ACHN (cell line): ENCODE results near the gene ZNF410.
"Not testable (repeated sequence)": the region's sequence is repeated elsewhere in the genome, so short reads cannot be mapped to it uniquely, and the experiment has no call there.

ENCODE experiments used
- DNase-seq: peaks from one replicate; pipeline ENCODE4 v3.0.0-alpha.2; 2015
- in situ Hi-C: cut with HindIII; loops from 2 replicates; pipeline ENCODE4 v1.10.0; 2017; ENCODE audit warnings: low sequenced_read_pairs, low pct_ligation_motif_present, low pct_unique_long_range_greater_than_20kb

The ZNF410 gene

GRCh38 chr14:73886449-73887317, at the start of gene ZNF410:
ZNF410 (plus strand) TSS chr14:73886859; CDS start chr14:73892176, 5,317 bp downstream.
- peak; percentile 94 for DNase-seq
- in situ Hi-C loops = no loop called here

- in situ Hi-C loops, DNase-seq: not testable (repeated sequence)
These were observed 48.2 kb upstream of the ZNF410 start for GRCh38 chr14:73838293-73839034.

- DNase-seq = no peak
- in situ Hi-C loops = no loop called here
These were observed 44.5 kb upstream of the ZNF410 start for GRCh38 chr14:73842201-73842600.

- DNase-seq = no peak
- in situ Hi-C loops = no loop called here
These were observed 43.8 kb upstream of the ZNF410 start for GRCh38 chr14:73842851-73843250.

GRCh38 chr14:73843296-73843695, 43.4 kb upstream of the ZNF410 start:
- no peak for DNase-seq
- in situ Hi-C loops = no loop called here

- in situ Hi-C loops = no loop called here
- DNase-seq = no peak
These were observed 39.7 kb upstream of the ZNF410 start for GRCh38 chr14:73846947-73847346.

GRCh38 chr14:73851000-73851399, 35.7 kb upstream of the ZNF410 start:
- in situ Hi-C loops = no loop called here
- DNase-seq = peak; percentile 80

GRCh38 chr14:73851567-73852382, 34.9 kb upstream of the ZNF410 start, which contains the start of gene PTGR2:
PTGR2 (plus strand) TSS chr14:73851831; CDS start chr14:73858863, 7,032 bp downstream.
- peak; percentile 97 for DNase-seq
- in situ Hi-C loops = no loop called here

- DNase-seq = peak; percentile 3
- in situ Hi-C loops = no loop called here
These were observed 27.5 kb upstream of the ZNF410 start for GRCh38 chr14:73859145-73859544.

GRCh38 chr14:73861073-73861472, 25.6 kb upstream of the ZNF410 start:
- DNase-seq = no peak
- in situ Hi-C loops = no loop called here

GRCh38 chr14:73862480-73862879, 24.2 kb upstream of the ZNF410 start:
- no peak for DNase-seq
- in situ Hi-C loops = no loop called here

- no peak for DNase-seq
These were observed 23.4 kb upstream of the ZNF410 start for GRCh38 chr14:73863209-73863608.

GRCh38 chr14:73865534-73866113, 21.0 kb upstream of the ZNF410 start:
- in situ Hi-C loops = no loop called here

More at GRCh38 chr14:73863209-73863608, 23.4 kb upstream of the ZNF410 start:
- in situ Hi-C loops = no loop called here

GRCh38 chr14:73869754-73870153, 16.9 kb upstream of the ZNF410 start:
- in situ Hi-C loops, DNase-seq: not testable (repeated sequence)

More at GRCh38 chr14:73865534-73866113, 21.0 kb upstream of the ZNF410 start:
- DNase-seq = no peak

- in situ Hi-C loops = no loop called here
- no peak for DNase-seq
These were observed 16.0 kb upstream of the ZNF410 start for GRCh38 chr14:73870525-73871235.

GRCh38 chr14:73873660-73874059, 13.0 kb upstream of the ZNF410 start:
- in situ Hi-C loops = no loop called here
- no peak for DNase-seq

- in situ Hi-C loops = no loop called here
- DNase-seq = no peak
These were observed 8.9 kb upstream of the ZNF410 start for GRCh38 chr14:73877790-73878189.

- DNase-seq = no peak
- in situ Hi-C loops = no loop called here
These were observed 8.2 kb upstream of the ZNF410 start for GRCh38 chr14:73878436-73878835.
